H9 (cell line): ENCODE data around the gene ACAP2. TPM values are rescaled to one million over a fixed set of nuclear protein-coding genes. Genes with fewer than 3 reads are reported as not detected.
"Not testable (repeated sequence)": the region's sequence is repeated elsewhere in the genome, so short reads cannot be mapped to it uniquely, and the experiment has no call there.

Experiments
- DNase-seq: peaks from one replicate; pipeline ENCODE4 v3.0.0-alpha.2; 2017
- H2AFZ ChIP-seq: one replicate; pipeline ENCODE4 v1.6.1; 2013; ENCODE audit warnings: mild to moderate bottlenecking, low read length, control low read depth, moderate library complexity
- H2AK5ac ChIP-seq: 2 replicates; pipeline ENCODE4 v1.6.1; 2013; ENCODE audit warnings: low read length, control low read depth, mixed read lengths; ENCODE audit not compliant: insufficient read length
- H2BK120ac ChIP-seq: one replicate; pipeline ENCODE4 v1.6.1; 2013; ENCODE audit warnings: low read depth, mild to moderate bottlenecking, low read length, control low read depth, inconsistent platforms; ENCODE audit not compliant: poor library complexity, severe bottlenecking
- H2BK12ac ChIP-seq: 2 replicates; pipeline ENCODE4 v1.6.1; 2013; ENCODE audit warnings: low read length, control low read depth, mixed read lengths, low read depth; ENCODE audit not compliant: insufficient read length
- H2BK15ac ChIP-seq: 2 replicates; pipeline ENCODE4 v1.6.1; 2013; ENCODE audit warnings: low read depth, low read length, control low read depth
- H2BK20ac ChIP-seq: one replicate; pipeline ENCODE4 v1.6.1; 2013; ENCODE audit warnings: low read depth, mild to moderate bottlenecking, low read length, control low read depth, inconsistent platforms; ENCODE audit not compliant: poor library complexity, severe bottlenecking
- H2BK5ac ChIP-seq: 2 replicates; pipeline ENCODE4 v1.6.1; 2013; ENCODE audit warnings: low read length, control low read depth, mixed read lengths; ENCODE audit not compliant: insufficient read length
- H3K14ac ChIP-seq: 2 replicates; pipeline ENCODE4 v1.6.1; 2013; ENCODE audit warnings: low read length, control low read depth; ENCODE audit not compliant: insufficient read depth
- H3K18ac ChIP-seq: 2 replicates; pipeline ENCODE4 v1.6.1; 2013; ENCODE audit warnings: low read depth, mild to moderate bottlenecking, mixed read lengths, low read length, control low read depth; ENCODE audit not compliant: insufficient read length
- H3K23ac ChIP-seq: 2 replicates; pipeline ENCODE4 v1.6.1; 2013; ENCODE audit warnings: low read length, control low read depth, mixed read lengths, low read depth; ENCODE audit not compliant: insufficient read length
- H3K23me2 ChIP-seq: 2 replicates; pipeline ENCODE4 v1.6.1; 2013; ENCODE audit warnings: low read depth, mild to moderate bottlenecking, mixed read lengths, low read length, control low read depth; ENCODE audit not compliant: insufficient read length, poor library complexity, severe bottlenecking
- H3K27ac ChIP-seq: 2 replicates; pipeline ENCODE4 v1.5.1; 2013; ENCODE audit warnings: low read length, control low read depth, mixed read lengths, low read depth; ENCODE audit not compliant: insufficient read length
- H3K27me3 ChIP-seq: 2 replicates; pipeline ENCODE4 v1.6.1; 2013; ENCODE audit warnings: low read length, control low read depth, inconsistent platforms; ENCODE audit not compliant: insufficient read depth
- H3K4ac ChIP-seq: 2 replicates; pipeline ENCODE4 v1.6.1; 2013; ENCODE audit warnings: low read depth, mild to moderate bottlenecking, control low read depth, inconsistent platforms, low read length, moderate library complexity
- H3K4me1 ChIP-seq: 2 replicates; pipeline ENCODE4 v1.6.1; 2013; ENCODE audit warnings: low read length, control low read depth, inconsistent platforms; ENCODE audit not compliant: insufficient read depth
- H3K4me2 ChIP-seq: 2 replicates; pipeline ENCODE4 v1.6.1; 2013; ENCODE audit warnings: low read length, control low read depth, mixed read lengths; ENCODE audit not compliant: insufficient read length, insufficient read depth
- H3K56ac ChIP-seq: 2 replicates; pipeline ENCODE4 v1.6.1; 2013; ENCODE audit warnings: low read depth, mild to moderate bottlenecking, mixed read lengths, low read length, control low read depth; ENCODE audit not compliant: insufficient read length
- H3K79me1 ChIP-seq: 2 replicates; pipeline ENCODE4 v1.6.1; 2013; ENCODE audit warnings: low read depth, mild to moderate bottlenecking, moderate library complexity, low read length, control low read depth, inconsistent platforms; ENCODE audit not compliant: insufficient read depth, poor library complexity, severe bottlenecking
- H3K79me2 ChIP-seq: 2 replicates; pipeline ENCODE4 v1.6.1; 2013; ENCODE audit warnings: low read length, control low read depth, inconsistent platforms; ENCODE audit not compliant: insufficient read depth
- H3K9ac ChIP-seq: 2 replicates; pipeline ENCODE4 v1.6.1; 2013; ENCODE audit warnings: low read length, control low read depth, mixed read lengths; ENCODE audit not compliant: insufficient read length; ENCODE audit errors: extremely low read depth
- H3K9me3 ChIP-seq: one replicate; pipeline ENCODE4 v1.6.1; 2013; ENCODE audit warnings: low read depth, low read length, inconsistent platforms; ENCODE audit not compliant: control insufficient read depth
- H3T11ph ChIP-seq: one replicate; pipeline ENCODE4 v1.6.1; 2013; ENCODE audit warnings: mild to moderate bottlenecking, low read length, control low read depth, inconsistent platforms
- H4K20me1 ChIP-seq: one replicate; pipeline ENCODE4 v1.6.1; 2013; ENCODE audit not compliant: control insufficient read depth, insufficient read length, insufficient read depth
- H4K5ac ChIP-seq: 2 replicates; pipeline ENCODE4 v1.6.1; 2013; ENCODE audit warnings: low read depth, mild to moderate bottlenecking, mixed read lengths, low read length, control low read depth; ENCODE audit not compliant: insufficient read length
- H4K8ac ChIP-seq: replicated peaks from 2 replicates; pipeline ENCODE4 v1.6.1; 2013; ENCODE audit warnings: low read length, control low read depth, mixed read lengths, low read depth; ENCODE audit not compliant: insufficient read length
- H4K91ac ChIP-seq: 2 replicates; pipeline ENCODE4 v1.6.1; 2013; ENCODE audit warnings: low read depth, mild to moderate bottlenecking, moderate library complexity, mixed read lengths, low read length, control low read depth; ENCODE audit not compliant: insufficient read length
- H3K27ac Mint-ChIP-seq, 3 experiments: 2 replicates in 2 of 3; 3 replicates in 1 of 3; pipeline ENCODE4 v1.8.0; 2020 to 2021; ENCODE audit warnings: mixed read lengths in 3 of 3, mild to moderate bottlenecking in 1 of 3, moderate library complexity in 1 of 3
- H3K27me3 Mint-ChIP-seq: 2 replicates; pipeline ENCODE4 v1.8.0; 2021; ENCODE audit warnings: low read depth, mild to moderate bottlenecking, moderate library complexity, mixed read lengths
- H3K36me3 Mint-ChIP-seq, 3 experiments: 2 replicates in 2 of 3; 3 replicates in 1 of 3; pipeline ENCODE4 v1.8.0; 2020 to 2021; ENCODE audit warnings: low read depth in 3 of 3, mixed read lengths in 3 of 3; ENCODE audit not compliant: insufficient read depth in 1 of 3
- H3K4me1 Mint-ChIP-seq, 2 experiments: 2 replicates each; pipeline ENCODE4 v1.8.0; 2020; ENCODE audit warnings: mixed read lengths in 2 of 2
- H3K4me3 Mint-ChIP-seq, 2 experiments: 2 replicates in 1 of 2; 3 replicates in 1 of 2; pipeline ENCODE4 v1.8.0; 2020 to 2021; ENCODE audit warnings: mild to moderate bottlenecking in 2 of 2, mixed read lengths in 2 of 2, moderate library complexity in 1 of 2
- H3K9me3 Mint-ChIP-seq, 2 experiments: 2 replicates in 1 of 2; 3 replicates in 1 of 2; pipeline ENCODE4 v1.8.0; 2020; ENCODE audit warnings: mild to moderate bottlenecking in 2 of 2, mixed read lengths in 2 of 2, moderate library complexity in 1 of 2
- CTCF ChIP-seq: fragments of 200-600 bp; sonication (generic); conservative IDR thresholded peaks from 3 replicates; pipeline ENCODE4 v1.8.0; 2021; ENCODE audit warnings: antibody characterized with exemption, mild to moderate bottlenecking
- WGBS: extraction: QIAGEN DNeasy Blood & Tissue Kit; methylation state at CpG from one replicate; pipeline ENCODE4 v1.1.7; 2013; ENCODE audit warnings: missing lambda C conversion rate, low lambda C conversion rate, mixed read lengths; ENCODE audit not compliant: insufficient read length; ENCODE audit errors: extremely low coverage; 5-methylcytosine and 5-hydroxymethylcytosine counted together
- total RNA-seq: library from RNA; stranded (reverse); gene quantifications from 2 replicates; pipeline ENCODE4 v1.2.1, GENCODE V29; 2021

Gene ACAP2
- total RNA-seq, 1 experiment from 2014 or later = 30.8 TPM

GRCh38 chr3:195466251-195466650 lies 23.4 kb upstream of the ACAP2 start:
- no peak overlapping the region for H4K8ac ChIP-seq
- H3K23me2 ChIP-seq = no peaks in the 10 kb centered on the region
- H4K20me1 ChIP-seq = no peaks in the 10 kb centered on the region
- H2AK5ac ChIP-seq = no peak overlapping the region
- H3K18ac ChIP-seq = no peak overlapping the region
- no peak overlapping the region for H2BK20ac ChIP-seq
- WGBS = no CpG with 5 or more reads among the region's 4 CpGs
- H3K27me3 Mint-ChIP-seq = peaks cover 1% of the 10 kb centered on the region
- no peak overlapping the region for H3T11ph ChIP-seq
- no peak overlapping the region for H3K4me2 ChIP-seq
- no peaks in the 10 kb centered on the region for H3K79me2 ChIP-seq
- H3K4me1 ChIP-seq = no peaks in the 10 kb centered on the region
- H3K27ac Mint-ChIP-seq = no peak overlapping the region
- peaks cover 6 to 7% of the 10 kb centered on the region in 2 experiments; a peak in 4 of 5 replicates for H3K9me3 Mint-ChIP-seq
- no peaks in the 10 kb centered on the region for H3K9me3 ChIP-seq
- H3K36me3 Mint-ChIP-seq = no peaks in the 10 kb centered on the region; a peak in 2 of 7 replicates
- no peak for TF ChIP-seq CTCF
- H3K4me1 Mint-ChIP-seq = no peaks in the 10 kb centered on the region
- no peak overlapping the region for H2BK120ac ChIP-seq
- H3K9ac ChIP-seq = no peak overlapping the region
- H3K4me3 Mint-ChIP-seq = no peak overlapping the region
- no peaks in the 10 kb centered on the region for H3K79me1 ChIP-seq
- H3K27me3 ChIP-seq = no peaks in the 10 kb centered on the region; the same call in 1 of the 2 replicates
- H3K56ac ChIP-seq = no peak overlapping the region
- no peak for DNase-seq
- H2BK12ac ChIP-seq = no peak overlapping the region
- no peak overlapping the region for H4K91ac ChIP-seq
- no peak overlapping the region for H2BK5ac ChIP-seq
- H3K27ac ChIP-seq = no peak overlapping the region
- H2AFZ ChIP-seq = no peak overlapping the region
- no peak overlapping the region for H3K4ac ChIP-seq
- H4K5ac ChIP-seq = no peak overlapping the region
- no peak overlapping the region for H2BK15ac ChIP-seq
- H3K23ac ChIP-seq = no peak overlapping the region
- no peak overlapping the region for H3K14ac ChIP-seq

GRCh38 chr3:195462922-195463321 lies 20.1 kb upstream of the ACAP2 start:
- not testable (repeated sequence) for H3K27me3 Mint-ChIP-seq, H3K23me2 ChIP-seq, H3K9ac ChIP-seq, H2BK15ac ChIP-seq, H2AFZ ChIP-seq, H4K91ac ChIP-seq, H3K23ac ChIP-seq, H3K27me3 ChIP-seq, H3K36me3 Mint-ChIP-seq, H3K56ac ChIP-seq, H3K4me3 Mint-ChIP-seq, H3K4ac ChIP-seq, H4K20me1 ChIP-seq, H3K27ac ChIP-seq, H3K27ac Mint-ChIP-seq, H4K5ac ChIP-seq, H2AK5ac ChIP-seq, H4K8ac ChIP-seq, H3K79me2 ChIP-seq, H3K4me1 ChIP-seq, H3K79me1 ChIP-seq, H3K4me1 Mint-ChIP-seq, H3T11ph ChIP-seq, H3K14ac ChIP-seq, H2BK5ac ChIP-seq, H2BK20ac ChIP-seq, H2BK120ac ChIP-seq, H3K9me3 Mint-ChIP-seq, H3K18ac ChIP-seq, H2BK12ac ChIP-seq, H3K4me2 ChIP-seq, H3K9me3 ChIP-seq, DNase-seq
- WGBS = no CpG with 5 or more reads among the region's 6 CpGs
